ENCODE results near the gene CCDC137.
A peak's percentile ranks its signal among the peaks of the same experiment; 100 is the strongest.

GRCh38 chr17:81648013-81648706 lies 18.4 kb upstream of the CCDC137 start:
- no peak for TF ChIP-seq CTCF (IDR thresholded peaks at IDR 0.05; ENCODE audit: extremely low read depth in 1 of 2, insufficient read depth in 1 of 2, low read depth in 1 of 2, low read length in 2 of 2)
- no peak for TF ChIP-seq MYC (IDR thresholded peaks at IDR 0.05; ENCODE audit: low read depth, low read length)
- TF ChIP-seq EZH2 (IDR thresholded peaks at IDR 0.05; ENCODE audit: borderline replicate concordance, low read depth, low read length, severe bottlenecking) = peak; percentile 92
